PFSK-1 (cell line): ENCODE data around the gene RASGRP4.

Experiments used
- FOXP2 ChIP-seq: optimal IDR thresholded peaks from 2 replicates; pipeline ENCODE3; 2011; ENCODE audit warnings: borderline replicate concordance, control low read depth, inconsistent platforms; ENCODE audit not compliant: insufficient read depth; ENCODE audit errors: extremely low read length, extremely low read depth
- POLR2AphosphoS5 ChIP-seq: IDR thresholded peaks from 2 replicates; pipeline ENCODE4 v1.6.1; 2012; ENCODE audit warnings: low read depth, mild to moderate bottlenecking, control low read depth, low read length, moderate library complexity
- REST ChIP-seq, 2 experiments: IDR thresholded peaks; 2 replicates each; pipeline versions ENCODE4 v1.6.1 to v1.8.0; 2011 to 2012; ENCODE audit warnings: low read depth in 2 of 2, low read length in 2 of 2, control low read depth in 1 of 2, inconsistent platforms in 1 of 2, mild to moderate bottlenecking in 1 of 2, moderate library complexity in 1 of 2; ENCODE audit not compliant: insufficient read depth in 1 of 2
- SIN3A ChIP-seq: IDR thresholded peaks from 2 replicates; pipeline ENCODE4 v1.6.1; 2012; ENCODE audit warnings: mild to moderate bottlenecking, low read length, moderate library complexity, borderline replicate concordance; ENCODE audit not compliant: insufficient read depth
- TAF1 ChIP-seq: IDR thresholded peaks from 2 replicates; pipeline ENCODE4 v1.6.1; 2012; ENCODE audit warnings: low read length, control low read depth, borderline replicate concordance; ENCODE audit not compliant: insufficient read depth

The RASGRP4 gene

DNA sequence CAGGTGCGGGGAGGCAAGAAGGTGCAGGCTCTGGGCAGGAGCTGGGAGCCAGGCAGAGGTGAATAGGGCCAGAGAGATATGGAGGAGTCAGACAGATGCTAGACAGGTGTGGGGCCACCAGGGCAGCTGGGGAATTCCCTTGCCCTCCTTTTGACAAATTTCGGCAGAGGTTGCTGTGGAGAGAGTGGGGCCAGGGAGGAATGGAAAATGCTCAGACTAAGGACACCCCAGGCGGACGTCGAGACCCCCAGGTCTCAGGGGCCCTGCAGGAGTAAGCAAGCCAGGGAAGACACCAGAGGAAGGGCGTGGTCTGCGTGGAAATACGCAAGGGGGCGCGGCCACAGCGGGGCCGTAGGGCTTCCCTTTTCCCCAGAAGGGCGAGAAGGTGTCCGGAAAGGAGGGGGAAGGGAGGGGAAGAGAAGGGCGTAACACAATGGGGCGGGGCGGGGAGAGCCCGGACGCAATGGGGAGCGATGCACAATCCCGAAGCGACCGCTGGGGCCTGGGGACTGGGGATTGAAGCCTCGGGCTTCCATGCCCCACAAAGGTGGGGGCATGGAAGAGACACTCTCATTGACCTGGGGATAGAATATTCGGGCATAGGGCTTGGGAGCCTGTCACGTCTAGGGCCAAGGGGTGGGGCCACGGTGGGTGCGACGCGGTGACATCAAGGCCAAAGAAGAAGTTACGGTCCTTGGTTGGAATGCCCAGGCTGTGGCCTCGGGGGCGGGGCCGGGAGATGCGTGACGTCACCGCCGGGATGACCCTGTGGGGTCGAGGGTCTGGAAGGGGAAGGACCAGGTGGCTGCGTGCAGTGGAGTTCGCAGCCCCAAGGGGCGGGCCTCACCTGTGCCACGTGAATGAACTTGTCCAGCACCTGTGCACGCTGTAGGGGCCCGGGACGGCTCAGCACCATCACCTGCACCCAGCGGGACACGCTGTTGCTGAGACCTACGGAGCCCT lies 8.2 kb downstream of the RASGRP4 start:
- TF ChIP-seq REST (IDR thresholded peaks at IDR 0.05; ENCODE audit: insufficient read depth in 1 of 2, low read depth in 2 of 2, low read length in 2 of 2): no peak
- no peak for TF ChIP-seq SIN3A
- no peak for TF ChIP-seq POLR2AphosphoS5
- TF ChIP-seq FOXP2: no peak
- no peak for TF ChIP-seq TAF1

- TF ChIP-seq FOXP2: no peak
- TF ChIP-seq TAF1: no peak
- TF ChIP-seq REST (IDR thresholded peaks at IDR 0.05; ENCODE audit: insufficient read depth in 1 of 2, low read depth in 2 of 2, low read length in 2 of 2): no peak
- no peak for TF ChIP-seq SIN3A
- TF ChIP-seq POLR2AphosphoS5: no peak
Measured at GRCh38 chr19:38417146-38417543, 8.9 kb downstream of the RASGRP4 start.

DNA sequence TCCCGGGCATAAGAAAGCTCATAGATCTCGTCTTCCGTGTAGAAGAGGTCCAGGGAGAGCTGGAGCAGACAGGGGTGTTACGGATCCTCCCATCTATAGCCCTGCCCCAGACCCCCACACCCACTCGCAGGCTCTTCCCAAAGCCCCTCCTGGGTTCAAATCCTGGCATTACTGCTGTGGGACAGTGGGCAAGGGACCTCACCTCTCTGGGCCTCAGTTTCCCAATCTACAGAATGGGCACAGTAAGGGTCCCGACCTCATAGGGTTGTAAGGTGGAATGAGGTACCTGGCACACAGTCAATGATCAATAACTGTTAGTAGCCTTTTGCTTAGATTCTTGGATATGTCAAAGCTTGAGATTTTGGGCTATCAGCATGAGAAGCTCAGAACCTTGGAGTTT lies 12.6 kb downstream of the RASGRP4 start:
- TF ChIP-seq REST (IDR thresholded peaks at IDR 0.05; ENCODE audit: insufficient read depth in 1 of 2, low read depth in 2 of 2, low read length in 2 of 2) (no peak), FOXP2 (no peak), TAF1 (no peak), POLR2AphosphoS5 (no peak)

- TF ChIP-seq FOXP2 (no peak), POLR2AphosphoS5 (no peak), TAF1 (no peak), REST (IDR thresholded peaks at IDR 0.05; ENCODE audit: insufficient read depth in 1 of 2, low read depth in 2 of 2, low read length in 2 of 2) (no peak), SIN3A (no peak)
Measured at GRCh38 chr19:38412961-38413360, 13.1 kb downstream of the RASGRP4 start.

- TF ChIP-seq POLR2AphosphoS5 (no peak), SIN3A (no peak), FOXP2 (no peak), REST (IDR thresholded peaks at IDR 0.05; ENCODE audit: insufficient read depth in 1 of 2, low read depth in 2 of 2, low read length in 2 of 2) (no peak), TAF1 (no peak)
Measured at GRCh38 chr19:38412491-38412890, 13.5 kb downstream of the RASGRP4 start.
